Kidney epithelial cell (primary cell): ENCODE results near the gene ENDOV. TPM values are rescaled to one million over a fixed set of nuclear protein-coding genes. Genes with fewer than 3 reads are reported as not detected.

Source experiments
- DNase-seq: peaks from one replicate; pipeline ENCODE4 v3.0.0-alpha.2; 2010; ENCODE audit warnings: low read depth
- H3K27me3 ChIP-seq: 2 replicates; pipeline ENCODE4 v1.6.0; 2011; ENCODE audit warnings: low read length; ENCODE audit not compliant: control insufficient read depth, insufficient read depth
- H3K36me3 ChIP-seq: 2 replicates; pipeline ENCODE4 v1.5.1; 2011; ENCODE audit warnings: low read length; ENCODE audit not compliant: control insufficient read depth, insufficient read depth
- H3K4me3 ChIP-seq: 2 replicates; pipeline ENCODE4 v1.5.1; 2011; ENCODE audit warnings: low read depth, mild to moderate bottlenecking, control low read depth, low read length
- CTCF ChIP-seq: IDR thresholded peaks from 2 replicates; pipeline ENCODE4 v1.5.1; 2011; ENCODE audit warnings: mild to moderate bottlenecking, moderate library complexity, low read length, control low read depth, inconsistent platforms; ENCODE audit not compliant: insufficient read depth, poor library complexity, severe bottlenecking
- total RNA-seq: library from RNA; depleted of rRNA; stranded (reverse); fragments of >200 nt; gene quantifications from 2 replicates; pipeline ENCODE4 v1.2.3, GENCODE V29; 2015

Gene ENDOV
- total RNA-seq, 1 donor from 2014 or later = 14.6 TPM

- Histone ChIP-seq H3K27me3 (peaks cover 10% of the 10 kb centered on the region), H3K36me3 (no peaks in the 10 kb centered on the region), H3K4me3 (peak overlapping the region; percentile 77)
- DNase-seq = no peak
- TF ChIP-seq CTCF = no peak
Measured at GRCh38 chr17:80455336-80455710, 40.4 kb downstream of the ENDOV start.

- DNase-seq = no peak
- Histone ChIP-seq H3K36me3 (no peaks in the 10 kb centered on the region), H3K4me3 (no peak overlapping the region), H3K27me3 (peaks cover 7% of the 10 kb centered on the region)
- TF ChIP-seq CTCF = no peak
Measured at GRCh38 chr17:80455784-80456183, 40.8 kb downstream of the ENDOV start.

- no peak for TF ChIP-seq CTCF
- no peak for DNase-seq
- Histone ChIP-seq H3K36me3 (no peaks in the 10 kb centered on the region), H3K27me3 (peaks cover 11% of the 10 kb centered on the region), H3K4me3 (no peak overlapping the region)
Measured at GRCh38 chr17:80456465-80457235, 41.7 kb downstream of the ENDOV start.

GRCh38 chr17:80457236-80457856 is 42.4 kb downstream of the ENDOV start:
- DNase-seq = no peak
- no peak overlapping the region for H3K4me3 ChIP-seq
- TF ChIP-seq CTCF = no peak
- H3K36me3 ChIP-seq = no peaks in the 10 kb centered on the region
- peaks cover 14% of the 10 kb centered on the region for H3K27me3 ChIP-seq

- no peak for DNase-seq
- no peak for TF ChIP-seq CTCF
- H3K4me3 ChIP-seq = no peak overlapping the region
- H3K27me3 ChIP-seq = peaks cover 14% of the 10 kb centered on the region
- H3K36me3 ChIP-seq = no peaks in the 10 kb centered on the region
Measured at GRCh38 chr17:80458016-80458415, 43.0 kb downstream of the ENDOV start.

- H3K4me3 ChIP-seq = no peak overlapping the region
- H3K27me3 ChIP-seq = peaks cover 22% of the 10 kb centered on the region
- no peaks in the 10 kb centered on the region for H3K36me3 ChIP-seq
- no peak for TF ChIP-seq CTCF
- DNase-seq = no peak
Measured at GRCh38 chr17:80459234-80459633, 44.3 kb downstream of the ENDOV start.
